ENCODE measurements around the gene PPIL6. TPM values are rescaled to one million over a fixed set of nuclear protein-coding genes. Genes with fewer than 3 reads are reported as not detected.

Gene PPIL6
- polyA plus RNA-seq, 5 donors = 10.0 to 17.1 (median 12.2) TPM

DNA sequence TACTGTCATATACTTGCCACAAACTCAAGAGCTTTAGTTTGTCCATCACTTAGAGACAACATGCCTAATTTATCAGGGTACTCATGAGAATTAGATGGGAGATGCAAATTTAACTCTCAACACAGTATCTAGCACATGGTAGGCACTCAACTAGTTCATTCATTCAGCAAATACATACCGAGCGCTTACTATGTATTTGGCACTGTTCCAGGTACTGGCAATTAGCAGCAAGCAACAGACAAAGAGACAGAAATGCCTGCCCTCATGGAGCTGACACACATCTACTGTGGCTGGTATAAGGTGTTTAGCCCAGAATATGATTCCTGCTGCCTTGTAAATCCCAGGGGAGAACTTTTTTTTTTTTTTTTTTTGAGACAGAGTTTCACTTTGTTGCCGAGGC lies 10.4 kb upstream of the PPIL6 start:
- DNase-seq = no peak

- DNase-seq = no peak
These were observed 9.6 kb upstream of the PPIL6 start for GRCh38 chr6:109449795-109450673.

DNA sequence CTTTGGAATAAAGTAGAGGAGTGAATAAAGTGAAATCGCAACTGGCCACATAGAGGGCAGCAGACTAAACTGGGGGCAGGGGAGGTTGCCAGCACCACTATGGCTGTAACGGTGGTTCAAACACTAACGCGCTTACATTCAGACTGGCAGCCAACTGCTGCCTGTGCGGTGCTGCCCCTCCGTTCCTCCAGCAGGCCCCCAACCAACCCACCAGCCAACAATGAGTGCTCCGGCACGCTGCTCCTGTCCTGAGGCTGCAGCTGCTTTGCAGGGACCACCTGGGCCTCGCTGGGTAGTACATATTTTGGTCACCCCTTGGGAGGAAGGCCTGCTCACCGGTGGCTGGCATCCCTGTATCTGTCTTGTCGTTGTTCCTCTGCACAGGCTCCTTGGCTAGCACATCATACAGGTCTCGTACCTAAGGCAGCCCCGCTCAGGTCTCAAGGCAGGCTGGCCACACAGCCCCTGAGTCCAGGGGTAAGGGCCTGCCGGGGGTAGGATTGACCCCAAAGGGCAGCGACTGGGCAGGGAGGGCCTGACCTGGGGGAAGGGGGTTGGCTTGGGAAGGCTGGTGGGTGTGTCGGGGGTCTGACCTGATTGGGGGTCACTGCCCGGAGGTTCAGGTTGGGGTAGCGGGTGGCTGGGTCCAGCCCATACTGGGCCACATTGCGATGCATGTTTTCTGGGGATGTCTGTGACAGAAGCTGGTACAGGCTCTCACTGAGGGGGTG lies 8.8 kb upstream of the PPIL6 start:
- no peak for DNase-seq

DNA sequence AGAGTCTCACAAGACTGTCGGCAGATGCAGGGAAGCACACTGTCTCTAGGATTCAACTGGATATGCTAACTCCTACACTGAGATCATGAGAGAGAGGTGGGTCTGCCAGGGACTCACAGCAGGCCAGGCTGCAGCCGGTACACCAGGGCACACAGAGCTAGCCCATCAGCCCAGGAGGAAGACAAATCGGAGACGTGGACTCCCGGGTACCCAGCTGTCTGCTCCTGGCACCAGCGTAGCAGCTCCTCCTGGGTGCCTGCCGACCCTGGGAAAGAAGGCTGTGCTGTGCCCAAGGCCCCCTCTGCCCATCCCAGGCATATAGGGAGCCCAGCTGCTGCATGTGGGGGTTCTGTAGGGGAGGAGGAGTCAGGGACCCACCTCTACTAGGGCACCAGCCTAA lies 8.2 kb upstream of the PPIL6 start:
- no peak for DNase-seq

GRCh38 chr6:109447878-109448555 lies 7.6 kb upstream of the PPIL6 start:
- DNase-seq = no peak

GRCh38 chr6:109447087-109447486 lies 6.7 kb upstream of the PPIL6 start:
- DNase-seq = no peak

GRCh38 chr6:109446541-109446940 lies 6.1 kb upstream of the PPIL6 start:
- DNase-seq = no peak

- DNase-seq = no peak
These were observed 5.6 kb upstream of the PPIL6 start for GRCh38 chr6:109446072-109446471.

DNA sequence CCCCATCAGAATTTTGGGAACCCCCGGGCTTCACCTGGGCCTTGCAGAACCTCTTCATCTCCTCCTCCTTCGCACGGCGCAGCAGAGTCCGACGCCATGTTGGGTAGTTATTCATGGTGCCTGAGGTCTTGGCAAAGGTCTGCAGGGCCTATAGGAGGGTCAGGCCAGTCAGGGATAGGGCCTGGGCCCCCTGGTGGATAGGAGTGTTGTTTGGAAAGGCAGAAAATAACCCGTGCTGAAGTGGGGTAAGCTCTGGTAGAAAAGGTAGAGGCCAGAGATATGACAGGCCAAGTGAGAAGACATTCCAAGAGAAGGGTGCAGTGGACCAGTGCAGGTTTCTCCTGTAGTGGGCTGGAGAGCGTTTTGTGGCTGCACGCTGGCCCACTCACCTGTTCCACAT lies 5.0 kb upstream of the PPIL6 start:
- no peak for DNase-seq

DNA sequence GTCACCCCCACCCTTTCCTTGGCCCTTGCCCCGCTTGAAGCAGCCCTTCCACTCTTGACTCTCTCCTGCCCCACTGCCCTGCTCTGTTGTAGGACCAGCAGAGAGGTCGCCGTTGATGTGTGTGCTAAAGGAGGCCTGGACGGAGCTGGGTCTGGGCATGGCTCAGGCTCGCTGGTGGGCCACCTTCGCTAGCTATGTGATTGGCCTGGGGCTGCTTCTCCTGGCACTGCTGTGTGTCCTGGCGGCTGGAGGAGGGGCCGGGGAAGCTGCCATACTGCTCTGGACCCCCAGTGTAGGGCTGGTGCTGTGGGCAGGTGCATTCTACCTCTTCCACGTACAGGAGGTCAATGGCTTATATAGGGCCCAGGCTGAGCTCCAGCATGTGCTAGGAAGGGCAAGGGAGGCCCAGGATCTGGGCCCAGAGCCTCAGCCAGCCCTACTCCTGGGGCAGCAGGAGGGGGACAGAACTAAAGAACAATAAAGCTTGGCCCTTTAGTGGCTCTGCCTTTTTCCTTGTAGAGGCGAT lies 3.1 kb upstream of the PPIL6 start:
- DNase-seq = no peak

GRCh38 chr6:109442393-109442924 lies 2.0 kb upstream of the PPIL6 start:
- DNase-seq = no peak

DNA sequence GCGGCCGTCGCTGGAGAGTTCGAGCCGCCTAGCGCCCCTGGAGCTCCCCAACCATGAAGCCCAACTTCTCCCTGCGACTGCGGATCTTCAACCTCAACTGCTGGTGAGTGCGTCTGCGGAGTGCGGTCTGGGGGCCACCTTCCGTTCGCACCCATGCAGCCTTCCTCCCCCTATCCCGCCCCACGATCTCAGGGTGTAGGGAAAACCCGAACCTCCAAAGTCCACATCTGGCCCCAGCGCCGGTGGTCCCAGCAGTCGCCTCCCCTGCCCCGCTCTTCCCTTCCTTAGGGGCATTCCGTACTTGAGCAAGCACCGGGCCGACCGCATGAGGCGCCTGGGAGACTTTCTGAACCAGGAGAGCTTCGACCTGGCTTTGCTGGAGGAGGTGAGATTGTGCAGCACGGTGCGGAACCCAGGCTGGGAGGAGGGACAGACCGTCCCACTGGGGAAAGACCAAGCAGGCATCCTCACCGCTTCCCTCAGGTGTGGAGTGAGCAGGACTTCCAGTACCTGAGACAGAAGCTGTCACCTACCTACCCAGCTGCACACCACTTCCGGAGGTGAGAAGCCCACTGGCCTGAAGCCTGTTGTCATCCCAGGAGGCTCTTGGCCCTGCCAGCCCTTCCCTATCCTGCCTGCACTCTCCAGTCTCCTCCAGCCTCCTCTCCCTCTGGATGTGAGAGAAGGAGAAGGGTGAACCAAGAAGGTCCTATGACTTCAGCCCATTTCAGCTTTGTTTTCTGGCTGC lies 815 bp upstream of the PPIL6 start:
- DNase-seq = peak in 1 of 2 donors; percentile 44

- DNase-seq = no peak
These were observed 4.4 kb downstream of the PPIL6 start for GRCh38 chr6:109436041-109436440.

DNA sequence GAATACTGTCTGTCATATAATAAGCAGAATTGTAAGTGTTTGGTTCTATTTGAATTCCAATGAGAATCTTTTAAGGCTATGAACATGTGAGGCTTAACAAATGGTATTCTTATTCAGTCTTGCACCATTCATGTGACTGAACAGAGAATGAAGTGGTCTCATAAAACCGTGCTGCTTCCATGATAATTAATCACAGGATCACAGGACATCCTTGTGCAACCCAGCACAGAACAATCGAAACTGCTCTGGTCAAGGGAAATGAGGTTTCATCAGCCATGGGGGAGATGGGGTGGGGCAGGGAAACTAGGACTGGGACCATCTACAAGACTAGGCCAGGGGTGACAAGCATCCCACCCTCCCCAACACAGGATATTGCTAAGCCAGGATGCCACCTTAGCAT lies 6.0 kb downstream of the PPIL6 start:
- DNase-seq = no peak

- DNase-seq = no peak
These were observed 10.9 kb downstream of the PPIL6 start for GRCh38 chr6:109429496-109429895.

GRCh38 chr6:109428889-109429477 lies 11.4 kb downstream of the PPIL6 start:
- peak; percentile 34 to 52 for DNase-seq

GRCh38 chr6:109424946-109425345 lies 15.5 kb downstream of the PPIL6 start:
- no peak for DNase-seq

DNA sequence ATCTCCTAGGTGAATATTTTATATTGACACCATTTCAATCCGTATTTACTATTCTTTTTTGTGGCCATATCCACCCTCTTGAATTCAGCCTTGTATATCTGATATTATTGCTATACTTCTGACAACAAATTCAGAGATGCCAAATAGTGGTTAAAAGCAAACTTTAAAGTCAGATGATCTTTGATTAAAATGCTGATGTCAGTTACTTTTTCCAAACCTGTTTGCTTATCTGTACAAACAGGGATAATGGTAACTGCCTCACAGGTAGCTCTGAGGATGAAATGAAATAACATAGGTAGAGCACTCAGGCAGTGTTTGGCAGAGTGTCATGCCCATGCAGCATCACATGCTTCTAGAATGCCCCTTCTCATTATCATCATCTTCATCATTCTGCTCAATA lies 19.2 kb downstream of the PPIL6 start:
- no peak for DNase-seq

GRCh38 chr6:109420751-109421150 lies 19.7 kb downstream of the PPIL6 start:
- DNase-seq = no peak

GRCh38 chr6:109417646-109418045 lies 22.8 kb downstream of the PPIL6 start:
- no peak for DNase-seq

DNA sequence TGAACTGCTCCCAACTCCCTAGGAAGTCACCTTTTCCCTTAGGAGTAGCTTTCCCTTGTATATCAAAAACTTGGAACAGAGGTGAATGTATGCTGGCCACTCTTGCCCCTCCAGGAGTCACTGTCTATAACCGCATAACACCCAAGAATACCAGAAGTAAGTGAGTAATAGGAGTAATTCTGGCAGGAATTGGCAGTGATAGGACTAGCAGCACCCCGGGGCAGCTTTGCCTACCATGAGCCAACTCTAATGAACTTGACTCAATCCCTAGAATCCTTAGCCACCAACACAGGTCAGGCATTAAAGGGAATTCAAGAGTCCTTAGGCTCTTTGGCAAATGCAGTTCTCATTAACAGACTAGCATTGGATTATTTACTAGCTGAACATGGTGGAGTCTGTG lies 29.4 kb downstream of the PPIL6 start:
- no peak for DNase-seq
